Fibroblast of lung (primary cell): ENCODE measurements around the gene BRCC3. TPM values are rescaled to one million over a fixed set of nuclear protein-coding genes. Genes with fewer than 3 reads are reported as not detected.
A peak's percentile ranks its signal among the peaks of the same experiment; 100 is the strongest.

Experiments used
- DNase-seq, 2 donors: peaks; one replicate each; pipeline versions ENCODE4 v3.0.0 to v3.0.0-alpha.2; 2010; ENCODE audit warnings: low read depth in 2 of 2
- H2AFZ ChIP-seq: 2 replicates; pipeline ENCODE4 v1.5.1; 2012; ENCODE audit warnings: low read length, control low read depth, inconsistent platforms
- H3K27ac ChIP-seq: 2 replicates; pipeline ENCODE4 v1.5.1; 2011; ENCODE audit warnings: low read length, control low read depth; ENCODE audit not compliant: insufficient read depth
- H3K27me3 ChIP-seq: 2 replicates; pipeline ENCODE4 v1.5.1; 2011; ENCODE audit warnings: mild to moderate bottlenecking, low read length; ENCODE audit not compliant: control insufficient read depth, insufficient read depth
- H3K36me3 ChIP-seq: 2 replicates; pipeline ENCODE4 v1.5.1; 2011; ENCODE audit warnings: low read length; ENCODE audit not compliant: control insufficient read depth, insufficient read depth
- H3K4me1 ChIP-seq: 2 replicates; pipeline ENCODE4 v1.5.1; 2011; ENCODE audit warnings: low read length; ENCODE audit not compliant: control insufficient read depth, insufficient read depth; ENCODE audit errors: extremely low read depth
- H3K4me2 ChIP-seq: 2 replicates; pipeline ENCODE4 v1.5.1; 2011; ENCODE audit warnings: low read length, control low read depth; ENCODE audit not compliant: insufficient read depth; ENCODE audit errors: extremely low read depth
- H3K4me3 ChIP-seq, 4 experiments: fragments of 200-600 bp in 1 of 4; sonication (generic) in 1 of 4; replicated peaks in 1 of 4; 2 replicates each; pipeline ENCODE4 v1.5.1; 2011 to 2016; ENCODE audit warnings: low read length in 4 of 4, low read depth in 3 of 4, mild to moderate bottlenecking in 3 of 4, control low read depth in 2 of 4, inconsistent platforms in 1 of 4, mixed read lengths in 1 of 4; ENCODE audit not compliant: insufficient read depth in 1 of 4; ENCODE audit errors: control extremely low read depth in 1 of 4
- H3K79me2 ChIP-seq: 2 replicates; pipeline ENCODE4 v1.5.1; 2012; ENCODE audit warnings: mild to moderate bottlenecking, low read length, inconsistent platforms; ENCODE audit not compliant: control insufficient read depth, insufficient read depth
- H3K9ac ChIP-seq: 2 replicates; pipeline ENCODE4 v1.5.1; 2011; ENCODE audit warnings: mild to moderate bottlenecking, low read length, control low read depth; ENCODE audit not compliant: insufficient read depth
- H3K9me3 ChIP-seq: 2 replicates; pipeline ENCODE4 v1.5.1; 2012; ENCODE audit warnings: low read depth, low read length; ENCODE audit not compliant: control insufficient read depth, insufficient read depth
- H4K20me1 ChIP-seq: 2 replicates; pipeline ENCODE4 v1.5.1; 2011; ENCODE audit warnings: low read length; ENCODE audit not compliant: control insufficient read depth, insufficient read depth; ENCODE audit errors: extremely low read depth
- EZH2 ChIP-seq: IDR thresholded peaks from 2 replicates; pipeline ENCODE4 v1.5.1; 2012; ENCODE audit warnings: low read length, control low read depth, mild to moderate bottlenecking; ENCODE audit errors: missing control alignments
- polyA plus RNA-seq, 2 donors: library from polyadenylated mRNA; depleted of rRNA in 1 of 2; stranded (reverse) in 1 of 2; unstranded in 1 of 2; fragments of >200 nt; gene quantifications; 2 replicates each; pipeline ENCODE4 v1.2.1, GENCODE V29; 2011 to 2012; ENCODE audit warnings: missing spikeins in 1 of 2
- total RNA-seq: library from RNA; depleted of rRNA; stranded (reverse); fragments of >200 nt; gene quantifications from 2 replicates; pipeline ENCODE4 v1.2.1, GENCODE V29; 2014
- TF ChIP-seq, protein P1 (sequence below), 2 donors: IDR thresholded peaks in 1 of 2; conservative IDR thresholded peaks in 1 of 2; 1 replicate in 1 of 2; 2 replicates in 1 of 2; pipeline ENCODE4 v1.5.1; 2011 to 2012; ENCODE audit warnings: low read length in 2 of 2, control low read depth in 1 of 2, inconsistent platforms in 1 of 2, low read depth in 1 of 2, mild to moderate bottlenecking in 1 of 2

Gene BRCC3
- total and polyA plus RNA-seq, 2 donors (not counting 1 experiment from before 2014, with no cell fraction given): 12.1 to 22.0 TPM

DNA sequence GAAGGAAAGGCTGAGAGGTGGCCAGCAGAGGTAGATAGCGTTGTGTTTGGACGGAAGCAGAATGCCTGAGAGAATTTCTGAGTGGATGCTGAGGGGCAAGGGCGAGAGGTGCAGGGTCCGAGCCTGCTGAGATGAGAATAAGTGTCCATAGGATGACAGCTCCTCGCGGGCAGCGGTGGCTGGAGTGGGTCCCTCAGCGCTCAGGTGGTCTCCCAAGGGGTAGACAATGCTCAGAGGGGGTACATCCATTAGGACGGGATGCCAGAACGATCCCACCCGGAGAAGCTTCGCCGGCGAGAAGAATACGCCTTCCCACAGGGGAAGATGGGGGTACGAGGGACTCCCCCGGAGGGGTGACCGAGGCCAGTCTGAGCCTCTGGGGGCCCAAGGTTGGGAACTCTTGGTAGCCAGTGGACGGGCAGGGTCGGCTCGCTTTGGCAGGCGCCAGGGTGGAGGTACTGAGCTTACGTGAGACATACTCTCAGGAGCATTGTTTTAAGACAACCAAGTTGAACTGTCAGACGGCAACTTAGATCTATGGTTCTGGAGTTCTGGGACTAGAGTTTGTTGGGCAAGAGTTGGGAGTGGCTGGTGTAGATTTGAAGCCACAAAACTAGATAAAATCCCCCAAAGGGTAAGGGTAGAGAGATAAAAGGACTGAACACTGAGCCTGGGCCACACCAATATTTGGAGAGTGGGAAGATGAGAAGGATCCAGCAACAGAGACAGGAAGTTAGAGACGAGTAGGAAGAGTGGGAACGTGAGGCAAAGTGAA is 15.8 kb downstream of the BRCC3 start:
- H3K4me2 ChIP-seq: no peak overlapping the region
- H3K9me3 ChIP-seq: no peaks in the 10 kb centered on the region
- H3K79me2 ChIP-seq: no peaks in the 10 kb centered on the region
- no peak for DNase-seq
- no peaks in the 10 kb centered on the region for H3K27me3 ChIP-seq
- no peak overlapping the region for H3K27ac ChIP-seq
- no peak for TF ChIP-seq EZH2
- TF ChIP-seq, protein P1, sequence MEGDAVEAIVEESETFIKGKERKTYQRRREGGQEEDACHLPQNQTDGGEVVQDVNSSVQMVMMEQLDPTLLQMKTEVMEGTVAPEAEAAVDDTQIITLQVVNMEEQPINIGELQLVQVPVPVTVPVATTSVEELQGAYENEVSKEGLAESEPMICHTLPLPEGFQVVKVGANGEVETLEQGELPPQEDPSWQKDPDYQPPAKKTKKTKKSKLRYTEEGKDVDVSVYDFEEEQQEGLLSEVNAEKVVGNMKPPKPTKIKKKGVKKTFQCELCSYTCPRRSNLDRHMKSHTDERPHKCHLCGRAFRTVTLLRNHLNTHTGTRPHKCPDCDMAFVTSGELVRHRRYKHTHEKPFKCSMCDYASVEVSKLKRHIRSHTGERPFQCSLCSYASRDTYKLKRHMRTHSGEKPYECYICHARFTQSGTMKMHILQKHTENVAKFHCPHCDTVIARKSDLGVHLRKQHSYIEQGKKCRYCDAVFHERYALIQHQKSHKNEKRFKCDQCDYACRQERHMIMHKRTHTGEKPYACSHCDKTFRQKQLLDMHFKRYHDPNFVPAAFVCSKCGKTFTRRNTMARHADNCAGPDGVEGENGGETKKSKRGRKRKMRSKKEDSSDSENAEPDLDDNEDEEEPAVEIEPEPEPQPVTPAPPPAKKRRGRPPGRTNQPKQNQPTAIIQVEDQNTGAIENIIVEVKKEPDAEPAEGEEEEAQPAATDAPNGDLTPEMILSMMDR (conservative IDR thresholded peaks at IDR 0.05 in 1 of 2, IDR thresholded peaks at IDR 0.05 in 1 of 2; ENCODE audit: low read depth in 1 of 2, low read length in 2 of 2): no peak
- H2AFZ ChIP-seq: no peak overlapping the region
- H3K4me3 ChIP-seq: no peak overlapping the region
- H3K4me1 ChIP-seq: no peaks in the 10 kb centered on the region
- no peaks in the 10 kb centered on the region for H4K20me1 ChIP-seq
- no peaks in the 10 kb centered on the region for H3K36me3 ChIP-seq
- no peak overlapping the region for H3K9ac ChIP-seq

DNA sequence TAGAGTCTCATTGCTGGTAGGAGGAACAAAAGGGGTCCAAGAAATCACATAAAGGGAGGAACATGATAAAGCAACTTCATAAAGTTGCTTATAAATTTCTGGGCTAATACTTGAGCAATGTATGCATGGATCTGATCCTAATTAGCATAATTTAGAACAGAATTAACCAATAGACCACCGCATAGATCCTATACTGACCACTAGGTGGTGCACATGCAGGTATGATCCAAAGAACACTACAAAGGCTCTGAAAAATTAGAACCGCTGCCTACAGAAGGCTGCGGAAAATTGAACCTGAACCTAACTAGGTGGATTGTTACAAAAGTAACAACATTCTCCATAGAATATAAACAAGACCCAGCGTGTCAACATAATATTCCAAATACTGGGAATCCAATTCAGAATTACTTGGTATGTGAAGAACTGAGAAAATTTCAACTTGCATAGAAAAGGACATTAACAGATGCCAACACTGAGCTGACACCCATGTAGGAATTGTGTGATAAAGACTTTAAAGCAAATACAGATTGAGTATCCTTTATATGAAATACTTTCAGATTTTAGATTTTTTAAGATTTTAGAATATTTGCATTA is 23.3 kb downstream of the BRCC3 start:
- H3K9me3 ChIP-seq: no peaks in the 10 kb centered on the region
- no peaks in the 10 kb centered on the region for H4K20me1 ChIP-seq
- H3K27ac ChIP-seq: no peak overlapping the region
- no peaks in the 10 kb centered on the region for H3K27me3 ChIP-seq
- no peak overlapping the region for H3K9ac ChIP-seq
- no peak overlapping the region for H3K4me3 ChIP-seq
- no peaks in the 10 kb centered on the region for H3K36me3 ChIP-seq
- no peak overlapping the region for H2AFZ ChIP-seq
- H3K79me2 ChIP-seq: no peaks in the 10 kb centered on the region
- TF ChIP-seq EZH2: no peak
- TF ChIP-seq, protein P1 (conservative IDR thresholded peaks at IDR 0.05 in 1 of 2, IDR thresholded peaks at IDR 0.05 in 1 of 2; ENCODE audit: low read depth in 1 of 2, low read length in 2 of 2): peak; percentile 50 to 57
- H3K4me2 ChIP-seq: no peak overlapping the region
- no peaks in the 10 kb centered on the region for H3K4me1 ChIP-seq
- DNase-seq: peak; percentile 10 to 47

DNA sequence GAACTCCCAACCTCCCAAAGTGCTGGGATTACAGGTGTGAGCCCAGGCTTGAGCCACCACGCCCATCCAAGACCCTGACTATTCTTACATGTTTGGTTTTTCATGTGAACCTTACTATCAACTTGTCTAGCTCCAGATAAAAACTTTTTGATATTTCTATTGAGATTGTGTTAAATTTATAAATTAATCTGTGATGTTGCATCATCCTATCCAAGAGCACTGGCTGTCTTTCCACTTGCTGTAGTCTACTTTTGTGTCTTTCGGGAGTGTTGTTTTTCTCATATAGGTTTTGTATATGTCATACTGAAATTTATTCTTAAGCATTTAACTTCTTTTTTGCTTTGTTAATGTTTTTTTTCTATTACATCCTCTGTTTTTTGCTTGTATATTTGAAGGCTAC is 34.6 kb downstream of the BRCC3 start:
- H2AFZ ChIP-seq: no peak overlapping the region
- H4K20me1 ChIP-seq: no peaks in the 10 kb centered on the region

More for the DNA sequence above, 34.6 kb downstream of the BRCC3 start:
- Histone ChIP-seq H3K27me3 (no peaks in the 10 kb centered on the region), H3K4me1 (no peaks in the 10 kb centered on the region), H3K9ac (no peak overlapping the region), H3K4me2 (no peak overlapping the region), H3K27ac (no peak overlapping the region), H3K4me3 (no peak overlapping the region), H3K36me3 (no peaks in the 10 kb centered on the region), H3K9me3 (no peaks in the 10 kb centered on the region), H3K79me2 (no peaks in the 10 kb centered on the region)
- no peak for DNase-seq
- TF ChIP-seq EZH2: no peak
- TF ChIP-seq, protein P1 (conservative IDR thresholded peaks at IDR 0.05 in 1 of 2, IDR thresholded peaks at IDR 0.05 in 1 of 2; ENCODE audit: low read depth in 1 of 2, low read length in 2 of 2): no peak
